Thoracic aorta (tissue), 2 donors: ENCODE data around the gene SCARB1. TPM values are rescaled to one million over a fixed set of nuclear protein-coding genes. Genes with fewer than 3 reads are reported as not detected.

ENCODE experiments used
- ATAC-seq: fragments of 150-250 bp; one replicate; pipeline ENCODE4 v1.8.0; 2017; ENCODE audit warnings: low read depth; ENCODE audit not compliant: insufficient number of reproducible peaks, low FRiP score
- DNase-seq: peaks from one replicate; pipeline ENCODE4 v3.0.0-alpha.2; 2020; ENCODE audit warnings: low spot score
- H3K27ac ChIP-seq, 2 donors: fragments of 200-600 bp; sonication (generic); 1 replicate in 1 of 2; 2 replicates in 1 of 2; pipeline ENCODE4 v1.5.1; 2016; ENCODE audit warnings: mild to moderate bottlenecking in 2 of 2, moderate library complexity in 2 of 2
- H3K27me3 ChIP-seq: fragments of 200-600 bp; sonication (generic); replicated peaks from 2 replicates; pipeline ENCODE4 v1.6.0; 2016; ENCODE audit warnings: mild to moderate bottlenecking; ENCODE audit not compliant: insufficient read depth
- H3K36me3 ChIP-seq: fragments of 200-600 bp; sonication (generic); one replicate; pipeline ENCODE4 v1.5.1; 2016
- H3K4me1 ChIP-seq, 2 donors: fragments of 200-600 bp; sonication (generic); 1 replicate in 1 of 2; 2 replicates in 1 of 2; pipeline versions ENCODE4 v1.5.1 to v1.6.0; 2016; ENCODE audit warnings: low read depth in 2 of 2, mild to moderate bottlenecking in 1 of 2; ENCODE audit not compliant: control insufficient read depth in 1 of 2
- H3K4me3 ChIP-seq: fragments of 200-600 bp; sonication (generic); 2 replicates; pipeline ENCODE4 v1.5.1; 2016; ENCODE audit warnings: mild to moderate bottlenecking
- H3K9me3 ChIP-seq: fragments of 200-600 bp; sonication (generic); 2 replicates; pipeline ENCODE4 v1.5.1; 2016
- CTCF ChIP-seq: fragments of 200-600 bp; sonication (generic); IDR thresholded peaks from one replicate; pipeline ENCODE4 v1.5.1; 2019; ENCODE audit warnings: antibody characterized with exemption
- total RNA-seq, 2 donors: library from RNA; depleted of rRNA; stranded (reverse); fragments of >200 nt; gene quantifications; one replicate each; pipeline versions ENCODE4 v1.1.0 to v1.2.3, GENCODE V29; 2016

The SCARB1 gene
- total RNA-seq, 2 donors from 2014 or later: 8.8 to 13.1 TPM

- ATAC-seq (no peak), DNase-seq (no peak)
- Histone ChIP-seq H3K36me3 (no peaks in the 10 kb centered on the region), H3K4me1 (peaks cover 8 to 19% of the 10 kb centered on the region in 2 donors), H3K27me3 (no peaks in the 10 kb centered on the region), H3K9me3 (no peaks in the 10 kb centered on the region), H3K4me3 (no peak overlapping the region), H3K27ac (peak overlapping the region in 1 of 2 donors; percentile 35)
- no peak for TF ChIP-seq CTCF
These were observed 122.5 kb downstream of the SCARB1 start for GRCh38 chr12:124741211-124741610.

- TF ChIP-seq CTCF: no peak
- Histone ChIP-seq H3K27ac (peak overlapping the region in 1 of 2 donors; percentile 35), H3K4me1 (peaks cover 7 to 17% of the 10 kb centered on the region in 2 donors), H3K27me3 (no peaks in the 10 kb centered on the region), H3K36me3 (no peaks in the 10 kb centered on the region), H3K4me3 (no peak overlapping the region), H3K9me3 (no peaks in the 10 kb centered on the region)
- DNase-seq: no peak
- no peak for ATAC-seq
These were observed 123.0 kb downstream of the SCARB1 start for GRCh38 chr12:124740691-124741137.

GRCh38 chr12:124739953-124740561, 123.6 kb downstream of the SCARB1 start:
- H3K9me3 ChIP-seq: no peaks in the 10 kb centered on the region
- ATAC-seq: no peak
- H3K36me3 ChIP-seq: no peaks in the 10 kb centered on the region
- TF ChIP-seq CTCF: no peak
- peak overlapping the region in 1 of 2 donors; percentile 35 for H3K27ac ChIP-seq
- H3K4me3 ChIP-seq: no peak overlapping the region
- no peak for DNase-seq
- peaks cover 7 to 11% of the 10 kb centered on the region in 2 donors for H3K4me1 ChIP-seq
- no peaks in the 10 kb centered on the region for H3K27me3 ChIP-seq

- no peak overlapping the region for H3K27ac ChIP-seq
- no peak for ATAC-seq
- no peak overlapping the region for H3K4me3 ChIP-seq
- no peaks in the 10 kb centered on the region for H3K27me3 ChIP-seq
- H3K36me3 ChIP-seq: no peaks in the 10 kb centered on the region
- H3K9me3 ChIP-seq: no peaks in the 10 kb centered on the region
- no peak for DNase-seq
- TF ChIP-seq CTCF: no peak
- peaks cover 7 to 9% of the 10 kb centered on the region in 2 donors for H3K4me1 ChIP-seq
These were observed 124.8 kb downstream of the SCARB1 start for GRCh38 chr12:124738636-124739467.

GRCh38 chr12:124737772-124738635, 125.7 kb downstream of the SCARB1 start:
- Histone ChIP-seq H3K27me3 (no peaks in the 10 kb centered on the region), H3K9me3 (no peaks in the 10 kb centered on the region), H3K4me1 (peaks cover 9 to 11% of the 10 kb centered on the region in 2 donors), H3K4me3 (no peak overlapping the region), H3K27ac (no peak overlapping the region), H3K36me3 (no peaks in the 10 kb centered on the region)
- DNase-seq: no peak
- ATAC-seq: no peak
- no peak for TF ChIP-seq CTCF
